ENCODE measurements around the gene KDM3B.

Gene KDM3B

DNA sequence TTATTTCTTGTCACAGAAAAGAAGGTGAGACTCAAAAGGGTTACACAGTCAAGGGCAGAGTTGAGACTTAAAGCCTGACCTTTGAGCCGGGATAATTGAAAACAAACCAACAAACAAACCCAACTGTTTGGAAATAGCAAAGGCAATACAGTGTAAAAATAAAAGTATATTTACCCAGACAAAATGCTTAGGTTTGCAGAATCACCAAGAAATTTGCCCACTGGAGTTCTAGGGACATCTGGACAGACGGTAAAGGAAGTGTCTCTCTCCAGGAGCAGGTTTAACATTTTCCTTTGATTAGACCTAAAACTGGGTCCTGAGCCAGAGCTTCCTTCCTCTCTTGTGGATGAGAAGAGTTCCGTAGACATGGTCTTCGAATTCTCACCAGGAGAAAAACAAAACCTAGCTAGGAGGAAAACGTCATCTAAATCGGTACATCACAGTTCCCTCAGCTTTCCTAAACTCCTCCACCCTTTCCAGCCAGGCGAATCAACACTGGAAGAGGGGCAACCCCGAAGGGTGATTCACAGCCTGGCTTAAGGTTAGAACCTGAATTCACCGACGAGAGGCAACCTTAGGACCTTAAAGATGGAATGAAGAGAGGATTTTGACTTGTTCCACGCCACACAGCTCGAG lies 21.6 kb upstream of the KDM3B start:
- DNase-seq (ENCODE audit: low read depth), result peak; percentile 14
- TF ChIP-seq MYC (IDR thresholded peaks at IDR 0.05; ENCODE audit: low read depth, low read length) (no peak), POLR2A (IDR thresholded peaks at IDR 0.05; ENCODE audit: extremely low read depth, insufficient read length) (no peak)
- TF ChIP-seq, protein P1, sequence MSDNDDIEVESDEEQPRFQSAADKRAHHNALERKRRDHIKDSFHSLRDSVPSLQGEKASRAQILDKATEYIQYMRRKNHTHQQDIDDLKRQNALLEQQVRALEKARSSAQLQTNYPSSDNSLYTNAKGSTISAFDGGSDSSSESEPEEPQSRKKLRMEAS (IDR thresholded peaks at IDR 0.05; ENCODE audit: low read depth, low read length), result no peak
- TF ChIP-seq, protein P2, sequence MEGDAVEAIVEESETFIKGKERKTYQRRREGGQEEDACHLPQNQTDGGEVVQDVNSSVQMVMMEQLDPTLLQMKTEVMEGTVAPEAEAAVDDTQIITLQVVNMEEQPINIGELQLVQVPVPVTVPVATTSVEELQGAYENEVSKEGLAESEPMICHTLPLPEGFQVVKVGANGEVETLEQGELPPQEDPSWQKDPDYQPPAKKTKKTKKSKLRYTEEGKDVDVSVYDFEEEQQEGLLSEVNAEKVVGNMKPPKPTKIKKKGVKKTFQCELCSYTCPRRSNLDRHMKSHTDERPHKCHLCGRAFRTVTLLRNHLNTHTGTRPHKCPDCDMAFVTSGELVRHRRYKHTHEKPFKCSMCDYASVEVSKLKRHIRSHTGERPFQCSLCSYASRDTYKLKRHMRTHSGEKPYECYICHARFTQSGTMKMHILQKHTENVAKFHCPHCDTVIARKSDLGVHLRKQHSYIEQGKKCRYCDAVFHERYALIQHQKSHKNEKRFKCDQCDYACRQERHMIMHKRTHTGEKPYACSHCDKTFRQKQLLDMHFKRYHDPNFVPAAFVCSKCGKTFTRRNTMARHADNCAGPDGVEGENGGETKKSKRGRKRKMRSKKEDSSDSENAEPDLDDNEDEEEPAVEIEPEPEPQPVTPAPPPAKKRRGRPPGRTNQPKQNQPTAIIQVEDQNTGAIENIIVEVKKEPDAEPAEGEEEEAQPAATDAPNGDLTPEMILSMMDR (IDR thresholded peaks at IDR 0.05; ENCODE audit: low read depth, low read length), result no peak
- H3K4me3 ChIP-seq (ENCODE audit: low read depth, low read length), result peak overlapping the region; percentile 91

DNA sequence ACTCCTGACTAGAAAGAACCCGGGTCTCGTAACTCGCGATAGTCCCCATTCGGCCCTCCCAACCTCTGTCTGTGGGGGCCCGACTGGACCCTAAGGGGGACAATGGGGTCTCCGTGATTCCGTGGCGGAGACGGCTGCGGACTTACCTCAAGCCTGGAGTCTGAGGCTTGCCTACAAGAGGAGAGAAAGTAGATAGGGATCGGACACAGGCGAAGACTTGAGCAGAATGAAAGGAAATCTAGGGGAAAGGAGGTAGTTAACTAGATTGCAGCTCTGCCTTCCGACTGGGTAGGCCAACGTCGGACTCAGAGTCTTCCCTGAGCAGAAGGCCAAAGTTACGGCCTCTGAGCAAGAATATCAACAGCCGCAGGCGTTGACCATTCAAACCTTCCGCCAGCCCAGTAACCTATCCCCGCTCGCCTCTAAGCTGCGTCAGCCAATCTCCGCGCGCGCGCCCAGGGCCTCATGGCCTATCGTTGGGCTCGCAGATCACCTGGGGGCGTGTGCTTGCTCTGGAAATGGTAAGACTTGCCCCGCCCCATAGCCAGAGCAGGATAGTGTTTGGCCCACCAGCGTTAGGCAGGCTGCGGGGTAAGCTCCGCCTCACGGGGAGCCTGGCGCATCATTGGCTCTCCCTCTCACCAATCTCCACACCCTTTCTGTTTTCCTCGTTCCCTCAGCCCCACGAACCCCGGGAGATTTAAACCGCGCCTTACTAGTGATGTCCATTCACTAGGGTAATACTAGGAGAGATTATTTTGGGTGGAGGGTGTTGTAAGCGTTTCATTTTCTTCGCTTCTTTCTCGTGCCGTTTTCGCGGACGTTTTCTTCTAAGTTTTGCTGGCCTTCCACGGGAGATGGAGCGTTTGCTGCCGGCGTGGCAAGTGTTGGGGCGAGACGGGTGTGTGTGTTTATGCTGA lies 20.8 kb upstream of the KDM3B start, which contains the start of gene CDC25C:
Gene CDC25C, minus strand, starts transcription at position 356 of the 920 bp plus-strand sequence. CDS start 624 bp downstream, outside the sequence.
- TF ChIP-seq, protein P1 (IDR thresholded peaks at IDR 0.05; ENCODE audit: low read depth, low read length), result no peak; the same call in 1 of the 2 replicates
- no peak for TF ChIP-seq MYC (IDR thresholded peaks at IDR 0.05; ENCODE audit: low read depth, low read length)
- TF ChIP-seq, protein P2 (IDR thresholded peaks at IDR 0.05; ENCODE audit: low read depth, low read length), result no peak
- peak; percentile 59 for TF ChIP-seq POLR2A (IDR thresholded peaks at IDR 0.05; ENCODE audit: extremely low read depth, insufficient read length)
- H3K4me3 ChIP-seq (ENCODE audit: low read depth, low read length), result peak within 1 kb of the TSS; percentile 91
- peak; percentile 99 for DNase-seq (ENCODE audit: low read depth)

DNA sequence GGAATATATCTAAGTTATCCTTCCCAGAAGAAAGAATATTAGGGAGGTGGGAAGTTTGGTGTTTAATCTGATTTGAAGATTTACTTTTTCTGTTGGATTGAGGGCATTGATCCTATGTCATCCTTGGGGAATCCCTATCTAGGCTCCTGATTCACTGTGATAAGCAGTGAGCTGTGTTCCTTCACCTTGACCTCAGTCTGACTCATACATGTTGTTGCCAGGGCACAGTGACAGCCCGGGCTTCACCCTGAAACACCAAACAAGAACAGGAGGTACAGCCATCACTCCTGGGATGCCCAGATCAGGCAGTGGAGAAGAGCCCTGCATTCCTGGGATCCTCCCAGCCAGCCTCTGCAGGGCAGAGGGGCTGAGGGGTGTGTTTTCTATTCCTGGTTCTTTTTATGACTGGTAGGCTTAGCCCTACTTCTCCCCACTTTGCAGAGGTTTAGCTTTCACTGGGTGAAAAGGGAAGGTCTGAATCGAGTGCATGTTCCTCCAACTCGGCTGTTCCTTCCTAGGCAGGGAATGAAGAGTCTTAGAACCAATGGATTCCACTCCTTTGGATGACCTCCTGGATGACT lies 17.5 kb upstream of the KDM3B start:
- no peak overlapping the region for H3K4me3 ChIP-seq (ENCODE audit: low read depth, low read length)
- TF ChIP-seq, protein P2 (IDR thresholded peaks at IDR 0.05; ENCODE audit: low read depth, low read length), result no peak
- TF ChIP-seq MYC (IDR thresholded peaks at IDR 0.05; ENCODE audit: low read depth, low read length), result no peak
- no peak for TF ChIP-seq POLR2A (IDR thresholded peaks at IDR 0.05; ENCODE audit: extremely low read depth, insufficient read length)
- TF ChIP-seq, protein P1 (IDR thresholded peaks at IDR 0.05; ENCODE audit: low read depth, low read length), result no peak
- no peak for DNase-seq (ENCODE audit: low read depth)

DNA sequence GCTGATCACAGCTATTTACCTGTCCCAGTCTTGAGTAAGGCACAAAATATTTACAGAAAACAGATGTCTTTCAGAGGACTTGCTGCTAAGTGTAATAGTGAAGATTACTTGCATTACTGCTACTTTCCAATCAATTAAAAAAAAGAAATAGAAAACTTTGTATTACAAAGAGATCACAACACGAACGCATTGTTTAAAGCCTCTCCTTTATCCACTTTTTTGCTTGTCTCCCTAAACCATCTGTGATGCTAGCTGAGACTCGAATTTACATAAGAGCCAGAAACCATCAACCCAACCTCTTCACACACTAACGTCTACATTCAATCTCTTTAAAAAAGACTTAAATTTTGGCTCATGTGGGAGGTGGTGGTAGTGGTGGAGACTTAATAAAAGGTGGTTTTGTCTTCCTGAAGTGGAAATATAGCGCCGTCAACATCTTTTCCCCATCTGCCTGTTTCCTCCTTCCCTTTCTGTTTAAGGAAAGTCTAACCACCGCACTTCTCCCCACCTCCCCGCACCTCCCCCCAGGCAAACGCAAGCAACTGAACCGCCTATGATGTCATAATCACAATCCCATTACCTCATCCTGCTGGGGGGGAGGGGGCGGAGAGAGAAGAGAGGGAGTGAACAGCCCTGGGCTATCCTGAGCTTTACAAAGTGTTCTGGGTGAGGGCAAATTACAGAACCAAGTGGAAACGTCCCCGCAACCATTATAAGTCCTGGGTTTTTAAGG lies 15.4 kb upstream of the KDM3B start:
- no peak for TF ChIP-seq MYC (IDR thresholded peaks at IDR 0.05; ENCODE audit: low read depth, low read length)
- TF ChIP-seq, protein P2 (IDR thresholded peaks at IDR 0.05; ENCODE audit: low read depth, low read length), result no peak
- TF ChIP-seq POLR2A (IDR thresholded peaks at IDR 0.05; ENCODE audit: extremely low read depth, insufficient read length), result no peak
- TF ChIP-seq, protein P1 (IDR thresholded peaks at IDR 0.05; ENCODE audit: low read depth, low read length), result 0 out of 2 replicates have a peak, but pooled peaks have one; percentile 37
- peak; percentile 84 for DNase-seq (ENCODE audit: low read depth)
- H3K4me3 ChIP-seq (ENCODE audit: low read depth, low read length), result peak overlapping the region; percentile 85

Measured in NB4 (cell line).